Keratinocyte (primary cell): ENCODE measurements around the gene VAMP5. TPM values are rescaled to one million over a fixed set of nuclear protein-coding genes. Genes with fewer than 3 reads are reported as not detected.

Source experiments
- DNase-seq: peaks from one replicate; pipeline ENCODE4 v3.0.0-alpha.2; 2011; ENCODE audit warnings: low read depth, missing footprints, low spot score
- FAIRE-seq: peaks from 2 replicates; lab custom pipeline; 2011; peaks lifted over from hg19 to GRCh38; lab: Jason Lieb, UNC
- H2AFZ ChIP-seq: 2 replicates; pipeline ENCODE4 v1.6.0; 2012; ENCODE audit warnings: low read length, control low read depth, inconsistent platforms; ENCODE audit not compliant: control insufficient read depth
- H3K27ac ChIP-seq: 2 replicates; pipeline ENCODE4 v1.5.1; 2011; ENCODE audit warnings: low read length; ENCODE audit not compliant: control insufficient read depth, insufficient read depth
- H3K27me3 ChIP-seq: 3 replicates; pipeline ENCODE4 v1.6.0; 2011; ENCODE audit warnings: low read length; ENCODE audit not compliant: control insufficient read depth, insufficient read depth; ENCODE audit errors: extremely low read depth
- H3K36me3 ChIP-seq, 2 experiments: 2 replicates in 1 of 2; 3 replicates in 1 of 2; pipeline ENCODE4 v1.5.1; 2011; ENCODE audit warnings: low read length in 2 of 2, mild to moderate bottlenecking in 1 of 2; ENCODE audit not compliant: control insufficient read depth in 2 of 2, insufficient read depth in 2 of 2; ENCODE audit errors: extremely low read depth in 1 of 2
- H3K4me1 ChIP-seq: 3 replicates; pipeline ENCODE4 v1.5.1; 2011; ENCODE audit warnings: low read length; ENCODE audit not compliant: control insufficient read depth, insufficient read depth; ENCODE audit errors: extremely low read depth
- H3K4me2 ChIP-seq: 3 replicates; pipeline ENCODE4 v1.6.0; 2011; ENCODE audit warnings: low read depth, low read length; ENCODE audit not compliant: control insufficient read depth, insufficient read depth; ENCODE audit errors: extremely low read depth
- H3K4me3 ChIP-seq, 3 experiments: fragments of 200-600 bp in 1 of 3; sonication (generic) in 1 of 3; 2 replicates in 2 of 3; 3 replicates in 1 of 3; pipeline ENCODE4 v1.5.1; 2011 to 2016; ENCODE audit warnings: low read length in 3 of 3, mild to moderate bottlenecking in 3 of 3, control low read depth in 2 of 3, inconsistent platforms in 1 of 3, low read depth in 1 of 3, mixed read lengths in 1 of 3, mixed run types in 1 of 3, moderate library complexity in 1 of 3; ENCODE audit not compliant: control insufficient read depth in 2 of 3, insufficient read depth in 2 of 3; ENCODE audit errors: extremely low read depth in 1 of 3
- H3K79me2 ChIP-seq: 2 replicates; pipeline ENCODE4 v1.6.0; 2012; ENCODE audit warnings: low read length; ENCODE audit not compliant: control insufficient read depth, insufficient read depth
- H3K9ac ChIP-seq: 3 replicates; pipeline ENCODE4 v1.6.0; 2011; ENCODE audit warnings: low read length; ENCODE audit not compliant: control insufficient read depth, insufficient read depth; ENCODE audit errors: extremely low read depth
- H3K9me1 ChIP-seq: 3 replicates; pipeline ENCODE4 v1.6.0; 2011; ENCODE audit warnings: low read length; ENCODE audit not compliant: control insufficient read depth, insufficient read depth; ENCODE audit errors: extremely low read depth
- H3K9me3 ChIP-seq: 2 replicates; pipeline ENCODE4 v1.5.1; 2012; ENCODE audit warnings: low read depth, low read length; ENCODE audit not compliant: control insufficient read depth
- H4K20me1 ChIP-seq: 3 replicates; pipeline ENCODE4 v1.6.0; 2011; ENCODE audit warnings: low read length; ENCODE audit not compliant: control insufficient read depth, insufficient read depth; ENCODE audit errors: extremely low read depth
- CTCF ChIP-seq, 3 experiments: IDR thresholded peaks in 1 of 3; conservative IDR thresholded peaks in 1 of 3; optimal IDR thresholded peaks in 1 of 3; 2 replicates in 2 of 3; 3 replicates in 1 of 3; pipeline versions ENCODE3 to v1.5.1; 2011; ENCODE audit warnings: low read length in 3 of 3, mild to moderate bottlenecking in 3 of 3, moderate library complexity in 2 of 3, control low read depth in 1 of 3, inconsistent platforms in 1 of 3; ENCODE audit not compliant: insufficient read depth in 2 of 3; ENCODE audit errors: extremely low read depth in 1 of 3
- EZH2 ChIP-seq: IDR thresholded peaks from one replicate; pipeline ENCODE4 v1.6.1; 2012; ENCODE audit warnings: inconsistent platforms, mild to moderate bottlenecking, low read length, moderate library complexity
- dilution Hi-C: fragments of 300-500 bp; cut with MboI; formaldehyde crosslinking; loops from one replicate; pipeline ENCODE4 v1.7.0; 2020; ENCODE audit warnings: low sequenced_read_pairs; ENCODE audit not compliant: extremely low pct_ligation_motif_present
- polyA plus RNA-seq, 5 experiments: library from polyadenylated mRNA; depleted of rRNA in 3 of 5; stranded (reverse) in 3 of 5; stranded (forward) in 1 of 5; unstranded in 1 of 5; fragments of >200 nt; gene quantifications; 1 replicate in 1 of 5; 2 replicates in 3 of 5; 3 replicates in 1 of 5; pipeline versions ENCODE4 v1.2.1 to v1.2.3, GENCODE V29; 2011 to 2012; ENCODE audit warnings: missing spikeins in 2 of 5, low read depth in 1 of 5, low replicate concordance in 1 of 5

Gene VAMP5
- polyA plus RNA-seq, 1 donor (not counting 4 experiments of a cell fraction or from before 2014, with no cell fraction given), result 11.0 TPM

GRCh38 chr2:85588236-85588635, 4.0 kb downstream of the VAMP5 start:
- H3K4me1 ChIP-seq, result peaks cover 23% of the 10 kb centered on the region
- no peak for FAIRE-seq
- H3K79me2 ChIP-seq, result no peaks in the 10 kb centered on the region
- dilution Hi-C loops, result no loop called here
- H2AFZ ChIP-seq, result no peak overlapping the region
- no peaks in the 10 kb centered on the region for H4K20me1 ChIP-seq
- no peak overlapping the region for H3K27ac ChIP-seq
- no peak for DNase-seq
- H3K9me3 ChIP-seq, result no peaks in the 10 kb centered on the region
- no peak for TF ChIP-seq CTCF (optimal IDR thresholded peaks at IDR 0.05 in 1 of 3, IDR thresholded peaks at IDR 0.05 in 1 of 3, conservative IDR thresholded peaks at IDR 0.05 in 1 of 3; ENCODE audit: extremely low read depth in 1 of 3, insufficient read depth in 2 of 3, low read length in 3 of 3)
- TF ChIP-seq EZH2, result no peak
- H3K36me3 ChIP-seq, result no peaks in the 10 kb centered on the region
- no peak overlapping the region for H3K4me3 ChIP-seq
- H3K4me2 ChIP-seq, result no peak overlapping the region
- H3K27me3 ChIP-seq, result no peaks in the 10 kb centered on the region
- no peak overlapping the region for H3K9ac ChIP-seq
- H3K9me1 ChIP-seq, result no peaks in the 10 kb centered on the region

- no peak overlapping the region for H3K9ac ChIP-seq
- dilution Hi-C loops, result no loop called here
- H3K36me3 ChIP-seq, result no peaks in the 10 kb centered on the region
- H3K27me3 ChIP-seq, result no peaks in the 10 kb centered on the region
- H2AFZ ChIP-seq, result no peak overlapping the region
- H3K4me3 ChIP-seq, result no peak overlapping the region
- TF ChIP-seq CTCF (optimal IDR thresholded peaks at IDR 0.05 in 1 of 3, IDR thresholded peaks at IDR 0.05 in 1 of 3, conservative IDR thresholded peaks at IDR 0.05 in 1 of 3; ENCODE audit: extremely low read depth in 1 of 3, insufficient read depth in 2 of 3, low read length in 3 of 3) (no peak), EZH2 (no peak)
- no peaks in the 10 kb centered on the region for H3K79me2 ChIP-seq
- FAIRE-seq (no peak), DNase-seq (no peak)
- peaks cover 23% of the 10 kb centered on the region for H3K4me1 ChIP-seq
- no peaks in the 10 kb centered on the region for H3K9me1 ChIP-seq
- H4K20me1 ChIP-seq, result no peaks in the 10 kb centered on the region
- no peak overlapping the region for H3K27ac ChIP-seq
- no peak overlapping the region for H3K4me2 ChIP-seq
- H3K9me3 ChIP-seq, result no peaks in the 10 kb centered on the region
Observed at GRCh38 chr2:85588645-85589044, 4.4 kb downstream of the VAMP5 start.
